SK-N-SH (cell line): ENCODE data around the gene ZNF530. TPM values are rescaled to one million over a fixed set of nuclear protein-coding genes. Genes with fewer than 3 reads are reported as not detected.

ENCODE experiments used
- CTCF ChIA-PET: fragments of 300-600, 350-600 bp; formaldehyde crosslinking; extraction: SDS; loops from one replicate; lab custom pipeline; 2021; lab: Yijun Ruan, JAX
- POLR2A ChIA-PET: fragments of 350-600 bp; sonication (Branson Sonifier 250); formaldehyde crosslinking; extraction: SDS; loops from one replicate; lab custom pipeline; 2020; ENCODE audit warnings: antibody characterized with exemption, inconsistent platforms; lab: Yijun Ruan, JAX
- DNase-seq: peaks from one replicate; pipeline ENCODE4 v3.0.0; 2012
- H2AFZ ChIP-seq: fragments of 200-600 bp; sonication (generic); 2 replicates; pipeline ENCODE4 v1.8.1; 2016; ENCODE audit warnings: antibody characterized with exemption, mild to moderate bottlenecking, low read depth
- H3F3A ChIP-seq: fragments of 200-600 bp; sonication (generic); replicated peaks from 2 replicates; pipeline ENCODE3; 2016; ENCODE audit warnings: antibody characterized with exemption, mild to moderate bottlenecking; ENCODE audit not compliant: insufficient read depth
- H3K27ac ChIP-seq, 2 experiments: fragments of 200-500 bp in 1 of 2; fragments of 200-600 bp in 1 of 2; sonication (Bioruptor generic) in 1 of 2; sonication (generic), shearing (Covaris generic) in 1 of 2; 2 replicates each; pipeline versions ENCODE4 v1.5.1 to v1.6.1; 2014 to 2016; ENCODE audit warnings: low read depth in 2 of 2, inconsistent platforms in 1 of 2, low read length in 1 of 2, mild to moderate bottlenecking in 1 of 2, mixed read lengths in 1 of 2
- H3K27me3 ChIP-seq: fragments of 200-600 bp; sonication (generic), shearing (Covaris generic); 2 replicates; pipeline ENCODE4 v1.6.1; 2016; ENCODE audit warnings: mixed run types; ENCODE audit not compliant: insufficient read depth
- H3K36me3 ChIP-seq, 2 experiments: fragments of 200-500 bp in 1 of 2; fragments of 200-600 bp in 1 of 2; sonication (Bioruptor generic) in 1 of 2; sonication (generic) in 1 of 2; replicated peaks in 1 of 2; 2 replicates each; pipeline versions ENCODE3 to v1.5.1; 2014 to 2016; ENCODE audit warnings: low read length in 1 of 2, mild to moderate bottlenecking in 1 of 2; ENCODE audit not compliant: insufficient read depth in 2 of 2, control insufficient read depth in 1 of 2
- H3K4me1 ChIP-seq, 2 experiments: fragments of 200-500 bp in 1 of 2; fragments of 200-600 bp in 1 of 2; sonication (Bioruptor generic) in 1 of 2; sonication (generic), shearing (Covaris generic) in 1 of 2; 2 replicates each; pipeline versions ENCODE4 v1.5.1 to v1.6.1; 2014 to 2016; ENCODE audit warnings: low read depth in 1 of 2, low read length in 1 of 2, mixed run types in 1 of 2; ENCODE audit not compliant: insufficient read depth in 2 of 2, control insufficient read depth in 1 of 2
- H3K4me2 ChIP-seq: fragments of 200-600 bp; sonication (generic), shearing (Covaris generic); 2 replicates; pipeline ENCODE4 v1.6.1; 2017; ENCODE audit warnings: mixed run types
- H3K4me3 ChIP-seq, 2 experiments: fragments of 200-500 bp in 1 of 2; fragments of 200-600 bp in 1 of 2; sonication (Bioruptor generic) in 1 of 2; sonication (generic), shearing (Covaris generic) in 1 of 2; 2 replicates each; pipeline versions ENCODE4 v1.5.1 to v1.8.1; 2014 to 2016; ENCODE audit warnings: low read depth in 2 of 2, inconsistent platforms in 1 of 2, low read length in 1 of 2, mild to moderate bottlenecking in 1 of 2, mixed read lengths in 1 of 2, moderate library complexity in 1 of 2
- H3K79me2 ChIP-seq: fragments of 200-600 bp; sonication (generic); 2 replicates; pipeline ENCODE4 v1.8.1; 2017; ENCODE audit warnings: mild to moderate bottlenecking; ENCODE audit not compliant: insufficient read depth
- H3K9ac ChIP-seq: fragments of 200-600 bp; sonication (generic); 2 replicates; pipeline ENCODE4 v1.6.1; 2017; ENCODE audit warnings: mixed run types
- H3K9me2 ChIP-seq: fragments of 200-600 bp; sonication (generic); 2 replicates; pipeline ENCODE4 v1.6.1; 2017; ENCODE audit warnings: mixed run types
- H3K9me3 ChIP-seq: fragments of 200-600 bp; sonication (generic); 2 replicates; pipeline ENCODE4 v1.6.1; 2017; ENCODE audit warnings: mixed run types, mild to moderate bottlenecking, moderate library complexity
- H4K20me1 ChIP-seq: fragments of 200-600 bp; sonication (generic); 2 replicates; pipeline ENCODE4 v1.6.1; 2017; ENCODE audit warnings: mild to moderate bottlenecking, mixed run types; ENCODE audit not compliant: insufficient read depth
- ELF1 ChIP-seq: IDR thresholded peaks from 2 replicates; pipeline ENCODE4 v1.4.0; 2012
- EP300 ChIP-seq, 2 experiments: IDR thresholded peaks; 2 replicates each; pipeline versions ENCODE4 v1.4.0 to v1.6.1; 2012; ENCODE audit warnings: borderline replicate concordance in 1 of 2, low read depth in 1 of 2, low read length in 1 of 2
- EZH2phosphoT487 ChIP-seq: fragments of 200-600 bp; sonication (generic); IDR thresholded peaks from 2 replicates; pipeline ENCODE4 v1.6.1; 2017; ENCODE audit warnings: low read depth, mixed run types, mild to moderate bottlenecking, antibody characterized with exemption, moderate library complexity, borderline replicate concordance
- FOSL2 ChIP-seq: IDR thresholded peaks from 2 replicates; pipeline ENCODE4 v1.4.0; 2012; ENCODE audit warnings: low read depth, mild to moderate bottlenecking, moderate library complexity, borderline replicate concordance
- GABPA ChIP-seq: IDR thresholded peaks from 2 replicates; pipeline ENCODE4 v1.4.0; 2012; ENCODE audit warnings: low read depth, mild to moderate bottlenecking
- IRF3 ChIP-seq: fragments of 150-350 bp; IDR thresholded peaks from 2 replicates; pipeline ENCODE4 v1.6.1; 2016; ENCODE audit warnings: mild to moderate bottlenecking, low read depth, low read length
- JUND ChIP-seq: IDR thresholded peaks from 2 replicates; pipeline ENCODE4 v1.4.0; 2012
- MAX ChIP-seq: IDR thresholded peaks from 2 replicates; pipeline ENCODE4 v1.4.0; 2012; ENCODE audit warnings: low read depth
- MEF2A ChIP-seq: IDR thresholded peaks from 2 replicates; pipeline ENCODE4 v1.4.0; 2012; ENCODE audit warnings: low read depth, borderline replicate concordance
- NFIC ChIP-seq: IDR thresholded peaks from 2 replicates; pipeline ENCODE4 v1.4.0; 2012; ENCODE audit warnings: borderline replicate concordance
- NRF1 ChIP-seq: IDR thresholded peaks from 2 replicates; pipeline ENCODE4 v1.6.1; 2012; ENCODE audit warnings: low read depth, mild to moderate bottlenecking, low read length
- RXRA ChIP-seq: IDR thresholded peaks from 2 replicates; pipeline ENCODE4 v1.4.0; 2012; ENCODE audit warnings: low read depth, mild to moderate bottlenecking, borderline replicate concordance
- TEAD4 ChIP-seq: IDR thresholded peaks from 2 replicates; pipeline ENCODE4 v1.4.0; 2012; ENCODE audit warnings: mild to moderate bottlenecking, borderline replicate concordance; ENCODE audit not compliant: insufficient read depth
- WGBS: methylation state at CpG from one replicate; pipeline ENCODE4 v1.1.6; 2017; ENCODE audit warnings: low lambda C conversion rate; 5-methylcytosine and 5-hydroxymethylcytosine counted together
- polyA plus RNA-seq, 3 experiments: library from polyadenylated mRNA; depleted of rRNA; stranded (reverse); fragments of >200 nt; gene quantifications; 2 replicates each; pipeline ENCODE4 v1.2.3, GENCODE V29; 2012

The ZNF530 gene
- polyA plus RNA-seq, 1 of the 3 experiments (the other 2 are of a cell fraction) = 4.6 TPM

GRCh38 chr19:57637379-57637778, 37.7 kb downstream of the ZNF530 start:
- Histone ChIP-seq H3K36me3 (peaks cover 64 to 76% of the 10 kb centered on the region in 2 experiments), H3K4me1 (peaks cover 0 to 13% of the 10 kb centered on the region in 2 experiments; a peak in 1 of 4 replicates), H3K9me2 (no peaks in the 10 kb centered on the region), H2AFZ (no peak overlapping the region), H3K4me2 (no peak overlapping the region), H3K4me3 (0 out of 4 replicates have a peak overlapping the region, but pooled peaks of 1 of the 2 experiments have one; percentile 2), H3K9ac (no peak overlapping the region), H3K27me3 (no peaks in the 10 kb centered on the region), H3K27ac (no peak overlapping the region), H3F3A (peaks cover 4% of the 10 kb centered on the region), H3K9me3 (peaks cover 40% of the 10 kb centered on the region)
- POLR2A ChIA-PET = no interaction called here
- WGBS = 74% methylated on average over 4 of the region's 4 CpGs
- CTCF ChIA-PET = no interaction called here
- no peak for TF ChIP-seq JUND
- TF ChIP-seq ELF1 = no peak
- TF ChIP-seq, all 33 proteins: peak for 0
- H3K79me2 ChIP-seq = peaks cover 16% of the 10 kb centered on the region
- DNase-seq = no peak
- no peaks in the 10 kb centered on the region for H4K20me1 ChIP-seq

GRCh38 chr19:57641715-57642234, 42.1 kb downstream of the ZNF530 start:
- Histone ChIP-seq H3K27ac (no peak overlapping the region), H3K9me2 (no peaks in the 10 kb centered on the region), H3K9ac (no peak overlapping the region), H3K4me3 (peak overlapping the region in 1 of 2 experiments; percentile 20; a peak in 1 of 4 replicates), H3K4me1 (no peaks in the 10 kb centered on the region), H3K79me2 (peaks cover 5% of the 10 kb centered on the region), H3K36me3 (peaks cover 46 to 66% of the 10 kb centered on the region in 2 experiments), H3K4me2 (no peak overlapping the region), H4K20me1 (no peaks in the 10 kb centered on the region), H3K9me3 (peaks cover 35% of the 10 kb centered on the region), H3F3A (peaks cover 4% of the 10 kb centered on the region), H2AFZ (no peak overlapping the region), H3K27me3 (no peaks in the 10 kb centered on the region)
- ChIA-PET POLR2A (no interaction called here), CTCF (no interaction called here)
- 92% methylated on average over 4 of the region's 4 CpGs for WGBS
- DNase-seq = no peak
- TF ChIP-seq MEF2A (no peak), TEAD4 (no peak), MAX (no peak), RXRA (no peak), EZH2phosphoT487 (no peak), GABPA (no peak), IRF3 (no peak), NFIC (no peak), FOSL2 (no peak), EP300 (IDR thresholded peaks at IDR 0.05; ENCODE audit: borderline replicate concordance in 1 of 2, low read depth in 1 of 2, low read length in 1 of 2) (no peak), NRF1 (no peak)
- TF ChIP-seq, all 33 proteins: peak for 0
